Measurements from ENCODE around the gene CDH23.

CDH23 gene

DNA sequence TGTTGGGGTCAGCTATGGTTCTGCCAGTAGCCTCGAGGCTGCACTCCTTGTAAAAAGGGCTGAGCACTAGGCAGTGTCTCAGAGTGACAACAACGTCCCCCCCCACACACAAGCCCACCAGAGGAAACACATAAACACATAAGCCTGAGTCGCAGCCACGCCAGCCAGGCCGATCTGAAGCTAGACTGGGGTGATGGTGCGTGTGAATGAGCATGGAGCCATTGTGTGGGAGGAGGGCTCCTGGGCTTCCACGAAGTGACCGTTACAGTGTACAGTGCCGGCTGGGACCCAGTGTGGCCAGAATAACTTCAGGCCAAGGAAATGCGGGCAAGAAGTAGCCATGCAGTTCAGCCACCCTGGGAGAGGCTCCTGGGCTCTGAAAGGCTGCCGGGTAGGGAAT lies 326.6 kb downstream of the CDH23 start:
- TF ChIP-seq ZNF274 (IDR thresholded peaks at IDR 0.05; ENCODE audit: low read depth, low read length) = no peak
- TF ChIP-seq SUZ12 (IDR thresholded peaks at IDR 0.05; ENCODE audit: extremely low read depth, insufficient read depth, insufficient read length) = no peak
- no peak for TF ChIP-seq YY1 (IDR thresholded peaks at IDR 0.05; ENCODE audit: insufficient read depth, insufficient read length)
- Histone ChIP-seq H3K36me3 (ENCODE audit: insufficient read depth, insufficient read length, low read length) (no peaks in the 10 kb centered on the region), H3K4me1 (ENCODE audit: insufficient read depth, insufficient read length) (peaks cover 15% of the 10 kb centered on the region), H3K27me3 (ENCODE audit: insufficient read depth, insufficient read length) (peaks cover 9% of the 10 kb centered on the region), H3K9ac (ENCODE audit: insufficient read length, low read depth) (no peak overlapping the region), H3K9me3 (ENCODE audit: insufficient read depth, low read length) (no peaks in the 10 kb centered on the region), H3K4me3 (ENCODE audit: insufficient read length, low read depth) (no peak overlapping the region)
- DNase-seq (ENCODE audit: low read depth, low spot score) = no peak

DNA sequence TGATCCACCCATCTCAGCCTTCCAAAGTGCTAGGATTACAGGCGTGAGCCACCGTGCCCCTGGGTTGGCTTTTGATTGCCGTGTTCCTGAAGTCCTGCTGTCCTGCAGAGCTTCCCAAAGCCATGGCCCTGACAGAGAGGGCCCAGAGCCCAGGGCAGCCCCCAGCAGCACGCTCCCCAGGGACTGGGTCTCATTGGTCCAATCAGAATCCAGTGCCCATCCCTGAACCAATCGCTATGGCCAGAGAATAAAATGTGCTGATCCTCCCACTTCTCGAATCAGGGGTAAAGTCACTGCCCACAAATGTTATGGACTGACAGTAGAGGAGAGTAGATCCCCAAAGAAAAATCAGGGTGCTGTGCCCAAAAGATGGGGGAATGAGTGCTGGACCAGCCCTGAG lies 327.8 kb downstream of the CDH23 start:
- Histone ChIP-seq H3K36me3 (ENCODE audit: insufficient read depth, insufficient read length, low read length) (no peaks in the 10 kb centered on the region), H3K4me3 (ENCODE audit: insufficient read length, low read depth) (no peak overlapping the region), H3K9me3 (ENCODE audit: insufficient read depth, low read length) (no peaks in the 10 kb centered on the region), H3K9ac (ENCODE audit: insufficient read length, low read depth) (no peak overlapping the region), H3K4me1 (ENCODE audit: insufficient read depth, insufficient read length) (peaks cover 10% of the 10 kb centered on the region), H3K27me3 (ENCODE audit: insufficient read depth, insufficient read length) (peaks cover 9% of the 10 kb centered on the region)
- TF ChIP-seq YY1 (IDR thresholded peaks at IDR 0.05; ENCODE audit: insufficient read depth, insufficient read length) (no peak), SUZ12 (IDR thresholded peaks at IDR 0.05; ENCODE audit: extremely low read depth, insufficient read depth, insufficient read length) (no peak), ZNF274 (IDR thresholded peaks at IDR 0.05; ENCODE audit: low read depth, low read length) (no peak)
- no peak for DNase-seq (ENCODE audit: low read depth, low spot score)

DNA sequence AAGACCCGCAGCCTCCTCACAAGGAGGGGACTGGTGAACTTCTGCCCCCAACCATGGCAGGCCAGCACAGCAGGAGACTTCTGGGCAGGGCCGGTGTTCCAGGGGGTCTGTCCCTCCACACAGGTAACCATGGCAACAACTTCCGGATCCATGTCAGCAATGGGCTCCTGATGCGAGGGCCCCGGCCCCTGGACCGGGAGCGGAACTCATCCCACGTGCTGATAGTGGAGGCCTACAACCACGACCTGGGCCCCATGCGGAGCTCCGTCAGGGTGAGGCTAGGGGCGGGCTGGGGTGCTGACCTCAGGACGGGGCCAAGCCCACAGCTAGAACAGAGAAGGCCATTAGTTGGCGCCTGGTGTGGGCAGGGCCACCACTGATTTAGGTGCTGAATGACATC lies 328.5 kb downstream of the CDH23 start:
- Histone ChIP-seq H3K27me3 (ENCODE audit: insufficient read depth, insufficient read length) (peaks cover 9% of the 10 kb centered on the region), H3K36me3 (ENCODE audit: insufficient read depth, insufficient read length, low read length) (no peaks in the 10 kb centered on the region), H3K9me3 (ENCODE audit: insufficient read depth, low read length) (no peaks in the 10 kb centered on the region), H3K4me3 (ENCODE audit: insufficient read length, low read depth) (no peak overlapping the region), H3K9ac (ENCODE audit: insufficient read length, low read depth) (no peak overlapping the region), H3K4me1 (ENCODE audit: insufficient read depth, insufficient read length) (peaks cover 9% of the 10 kb centered on the region)
- TF ChIP-seq ZNF274 (IDR thresholded peaks at IDR 0.05; ENCODE audit: low read depth, low read length) (no peak), SUZ12 (IDR thresholded peaks at IDR 0.05; ENCODE audit: extremely low read depth, insufficient read depth, insufficient read length) (no peak), YY1 (IDR thresholded peaks at IDR 0.05; ENCODE audit: insufficient read depth, insufficient read length) (no peak)
- no peak for DNase-seq (ENCODE audit: low read depth, low spot score)

DNA sequence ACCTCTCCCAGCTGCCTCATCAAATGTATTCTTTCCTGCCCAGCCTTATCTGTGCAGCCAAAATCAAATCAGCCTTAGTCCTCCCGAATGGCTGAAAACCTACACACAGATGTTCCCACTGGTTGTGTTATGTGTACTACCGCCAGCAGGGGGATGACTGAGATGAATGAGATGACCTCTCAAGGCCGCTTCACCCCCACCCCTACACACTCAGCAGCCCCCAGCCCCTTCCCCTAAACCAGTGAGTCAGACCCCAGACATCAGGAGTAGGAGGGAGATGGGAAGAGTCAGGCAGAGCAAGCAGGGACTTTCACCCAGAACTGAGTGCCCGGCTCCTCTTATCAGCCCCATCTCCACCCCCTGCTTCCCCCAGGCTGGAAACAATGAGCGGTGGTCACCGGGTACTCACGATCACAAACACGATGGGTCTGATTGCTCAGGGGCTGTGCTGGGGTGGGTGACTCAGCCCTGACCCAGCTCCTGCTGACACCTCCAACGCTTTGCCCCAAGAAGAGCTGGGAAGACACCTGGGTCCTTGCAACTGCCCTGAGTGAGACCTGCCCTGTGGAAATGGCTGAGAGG lies 329.4 kb downstream of the CDH23 start:
- no peak for TF ChIP-seq SUZ12 (IDR thresholded peaks at IDR 0.05; ENCODE audit: extremely low read depth, insufficient read depth, insufficient read length)
- no peak for TF ChIP-seq ZNF274 (IDR thresholded peaks at IDR 0.05; ENCODE audit: low read depth, low read length)
- TF ChIP-seq YY1 (IDR thresholded peaks at IDR 0.05; ENCODE audit: insufficient read depth, insufficient read length) = no peak
- peak; percentile 27 for DNase-seq (ENCODE audit: low read depth, low spot score)
- H3K36me3 ChIP-seq (ENCODE audit: insufficient read depth, insufficient read length, low read length) = no peaks in the 10 kb centered on the region
- H3K27me3 ChIP-seq (ENCODE audit: insufficient read depth, insufficient read length) = peaks cover 6% of the 10 kb centered on the region
- no peaks in the 10 kb centered on the region for H3K9me3 ChIP-seq (ENCODE audit: insufficient read depth, low read length)
- H3K4me3 ChIP-seq (ENCODE audit: insufficient read length, low read depth) = no peak overlapping the region
- peaks cover 9% of the 10 kb centered on the region for H3K4me1 ChIP-seq (ENCODE audit: insufficient read depth, insufficient read length)
- peak overlapping the region; percentile 44 for H3K9ac ChIP-seq (ENCODE audit: insufficient read length, low read depth)

DNA sequence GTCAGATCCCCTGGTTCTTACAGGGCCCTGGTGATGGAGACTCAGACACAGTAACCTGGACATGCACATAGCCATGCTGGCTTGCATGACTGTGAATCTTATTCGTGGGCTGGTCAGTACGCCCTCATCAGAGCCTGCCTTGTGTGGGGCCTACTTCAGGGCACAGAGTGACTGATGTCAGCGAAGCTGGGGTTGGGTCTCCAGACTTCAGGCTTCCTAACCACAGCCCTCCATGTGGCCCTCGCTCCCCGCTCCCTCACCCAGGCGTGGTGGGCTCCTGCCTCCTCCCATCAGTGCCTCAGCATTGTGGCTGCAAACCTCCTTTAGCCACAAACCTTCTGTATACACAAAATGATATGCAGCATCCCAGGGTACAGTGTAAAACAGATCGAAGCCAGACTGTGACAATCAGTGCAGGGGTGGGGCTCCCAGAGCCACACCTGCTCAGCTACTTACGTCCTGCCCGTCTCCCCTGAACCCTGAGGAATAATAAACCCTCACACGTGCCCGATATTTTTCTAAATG lies 329.9 kb downstream of the CDH23 start:
- H3K9ac ChIP-seq (ENCODE audit: insufficient read length, low read depth) = peak overlapping the region; percentile 44

DNA sequence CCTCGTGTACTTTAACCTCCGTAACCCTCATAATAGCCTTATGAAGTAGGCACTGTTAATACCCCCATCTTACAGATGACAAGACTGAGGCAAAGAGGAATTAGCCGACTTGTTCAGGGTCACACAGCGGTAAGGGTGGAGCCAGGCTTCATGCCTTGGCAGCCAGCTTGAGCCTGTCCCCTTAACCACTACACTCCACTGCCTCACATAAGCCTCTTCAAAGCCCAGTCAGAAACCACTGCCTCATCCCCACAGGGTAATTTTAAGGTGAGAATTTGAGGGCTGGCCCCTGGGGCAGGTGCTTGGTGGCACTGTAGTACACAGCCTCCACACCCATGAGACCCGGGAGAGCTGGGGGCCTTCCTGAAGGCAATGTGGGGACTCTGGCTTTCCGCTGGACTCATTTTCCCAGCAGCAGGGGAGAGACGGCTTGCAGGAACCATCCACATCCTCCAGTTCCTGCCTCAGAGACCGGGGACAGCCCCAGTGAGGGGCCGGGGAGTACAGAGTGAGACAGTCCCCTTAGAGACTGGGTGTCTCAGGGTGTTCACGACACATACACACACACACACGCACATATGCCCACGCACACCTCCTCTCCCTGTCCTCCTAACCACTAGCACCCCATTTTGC lies 330.5 kb downstream of the CDH23 start:
- Histone ChIP-seq H3K36me3 (ENCODE audit: insufficient read depth, insufficient read length, low read length) (no peaks in the 10 kb centered on the region), H3K9ac (ENCODE audit: insufficient read length, low read depth) (no peak overlapping the region), H3K27me3 (ENCODE audit: insufficient read depth, insufficient read length) (no peaks in the 10 kb centered on the region), H3K4me3 (ENCODE audit: insufficient read length, low read depth) (no peak overlapping the region), H3K4me1 (ENCODE audit: insufficient read depth, insufficient read length) (peaks cover 9% of the 10 kb centered on the region), H3K9me3 (ENCODE audit: insufficient read depth, low read length) (no peaks in the 10 kb centered on the region)
- no peak for DNase-seq (ENCODE audit: low read depth, low spot score)
- TF ChIP-seq SUZ12 (IDR thresholded peaks at IDR 0.05; ENCODE audit: extremely low read depth, insufficient read depth, insufficient read length) (no peak), YY1 (IDR thresholded peaks at IDR 0.05; ENCODE audit: insufficient read depth, insufficient read length) (no peak), ZNF274 (IDR thresholded peaks at IDR 0.05; ENCODE audit: low read depth, low read length) (no peak)

More for the DNA sequence above, 329.9 kb downstream of the CDH23 start:
- H3K4me3 ChIP-seq (ENCODE audit: insufficient read length, low read depth) = no peak overlapping the region
- H3K36me3 ChIP-seq (ENCODE audit: insufficient read depth, insufficient read length, low read length) = no peaks in the 10 kb centered on the region
- H3K27me3 ChIP-seq (ENCODE audit: insufficient read depth, insufficient read length) = peaks cover under 1% of the 10 kb centered on the region
- DNase-seq (ENCODE audit: low read depth, low spot score) = no peak
- TF ChIP-seq SUZ12 (IDR thresholded peaks at IDR 0.05; ENCODE audit: extremely low read depth, insufficient read depth, insufficient read length) (no peak), YY1 (IDR thresholded peaks at IDR 0.05; ENCODE audit: insufficient read depth, insufficient read length) (no peak), ZNF274 (IDR thresholded peaks at IDR 0.05; ENCODE audit: low read depth, low read length) (no peak)
- H3K9me3 ChIP-seq (ENCODE audit: insufficient read depth, low read length) = no peaks in the 10 kb centered on the region
- H3K4me1 ChIP-seq (ENCODE audit: insufficient read depth, insufficient read length) = peaks cover 9% of the 10 kb centered on the region

Measured in NT2/D1 (cell line).